ENCODE results near the gene GRB14.

The GRB14 gene

GRCh38 chr2:164509137-164509877 is 112.0 kb downstream of the GRB14 start:
- CTCF ChIA-PET: no interaction called here

GRCh38 chr2:164504253-164504652 is 117.0 kb downstream of the GRB14 start:
- H3K27ac ChIP-seq: no peak overlapping the region
- ChIA-PET POLR2A (ENCODE audit: low non-redundant PET) (no interaction called here), CTCF (no interaction called here)
- TF ChIP-seq CTCF (conservative IDR thresholded peaks at IDR 0.05; ENCODE audit: low read depth): no peak
- no peak for DNase-seq (ENCODE audit: low spot score)

More at GRCh38 chr2:164509137-164509877, 112.0 kb downstream of the GRB14 start:
- TF ChIP-seq CTCF (conservative IDR thresholded peaks at IDR 0.05; ENCODE audit: low read depth): no peak
- DNase-seq (ENCODE audit: low spot score): no peak
- H3K27ac ChIP-seq: no peak overlapping the region
- POLR2A ChIA-PET (ENCODE audit: low non-redundant PET): no interaction called here

GRCh38 chr2:164498836-164499235 is 122.4 kb downstream of the GRB14 start:
- no peak for DNase-seq (ENCODE audit: low spot score)
- ChIA-PET CTCF (no interaction called here), POLR2A (ENCODE audit: low non-redundant PET) (no interaction called here)
- H3K27ac ChIP-seq: no peak overlapping the region
- TF ChIP-seq CTCF (conservative IDR thresholded peaks at IDR 0.05; ENCODE audit: low read depth): no peak

GRCh38 chr2:164496881-164497280 is 124.4 kb downstream of the GRB14 start:
- POLR2A ChIA-PET (ENCODE audit: low non-redundant PET): no interaction called here
- TF ChIP-seq CTCF (conservative IDR thresholded peaks at IDR 0.05; ENCODE audit: low read depth): no peak
- no peak for DNase-seq (ENCODE audit: low spot score)
- no peak overlapping the region for H3K27ac ChIP-seq
- CTCF ChIA-PET: interaction anchor here (0.7 to 1.1 kb wide), 2 partner anchors 41 to 57 kb away, joined by 3 read pairs; no protein-coding TSS in a partner anchor

- CTCF ChIA-PET: interaction anchor here (1.1 kb wide), 1 partner anchor 56 kb away, joined by 3 read pairs; no protein-coding TSS in a partner anchor
Observed at GRCh38 chr2:164496421-164496820, 124.9 kb downstream of the GRB14 start.

More at GRCh38 chr2:164496421-164496820, 124.9 kb downstream of the GRB14 start:
- DNase-seq (ENCODE audit: low spot score): no peak
- no peak overlapping the region for H3K27ac ChIP-seq
- no peak for TF ChIP-seq CTCF (conservative IDR thresholded peaks at IDR 0.05; ENCODE audit: low read depth)
- POLR2A ChIA-PET (ENCODE audit: low non-redundant PET): no interaction called here

Data from RWPE1 (cell line).